Stomach (tissue), 9 donors: ENCODE data around the gene PON1. TPM values are rescaled to one million over a fixed set of nuclear protein-coding genes. Genes with fewer than 3 reads are reported as not detected.

Source experiments
- DNase-seq, 2 donors: peaks; one replicate each; pipeline versions ENCODE4 v3.0.0 to v3.0.0-alpha.2; 2013 to 2019
- H3K27ac ChIP-seq, 5 donors: fragments of 200-600 bp in 4 of 5; sonication (generic) in 4 of 5; one replicate each; pipeline ENCODE4 v1.5.1; 2013 to 2019; ENCODE audit warnings: mild to moderate bottlenecking in 1 of 5, moderate library complexity in 1 of 5
- H3K27me3 ChIP-seq, 3 donors: fragments of 200-600 bp; sonication (generic); one replicate each; pipeline ENCODE4 v1.5.1; 2017 to 2019; ENCODE audit warnings: mixed run types in 1 of 3
- H3K36me3 ChIP-seq, 4 donors: fragments of 200-600 bp; sonication (generic); 1 replicate in 3 of 4; 2 replicates in 1 of 4; pipeline ENCODE4 v1.5.1; 2016 to 2019
- H3K4me1 ChIP-seq, 4 donors: fragments of 200-600 bp; sonication (generic); one replicate each; pipeline ENCODE4 v1.5.1; 2016 to 2019
- H3K4me3 ChIP-seq, 4 donors: fragments of 200-600 bp; sonication (generic) in 3 of 4; one replicate each; pipeline ENCODE4 v1.5.1; 2016 to 2019; ENCODE audit warnings: mild to moderate bottlenecking in 1 of 4
- H3K9me3 ChIP-seq, 4 donors: fragments of 200-600 bp; sonication (generic); one replicate each; pipeline ENCODE4 v1.5.1; 2016 to 2019
- EP300 ChIP-seq: sonication (generic); formaldehyde crosslinking; IDR thresholded peaks from one replicate; pipeline ENCODE4 v1.6.1; 2017; ENCODE audit warnings: antibody characterized with exemption
- POLR2A ChIP-seq, 4 donors: fragments of 450-650 bp; IDR thresholded peaks; one replicate each; pipeline ENCODE4 v1.6.1; 2016; ENCODE audit warnings: antibody characterized with exemption in 4 of 4, control low read depth in 2 of 4, mild to moderate bottlenecking in 1 of 4, moderate library complexity in 1 of 4
- POLR2AphosphoS5 ChIP-seq, 3 donors: sonication (generic); formaldehyde crosslinking; IDR thresholded peaks; one replicate each; pipeline ENCODE4 v1.6.1; 2016; ENCODE audit warnings: antibody characterized with exemption in 3 of 3
- WGBS, 5 donors: extraction: QIAGEN DNeasy Blood & Tissue Kit in 3 of 5; methylation state at CpG; one replicate each; pipeline versions ENCODE4 v1.1.5 to v1.1.7; 2013 to 2018; 5-methylcytosine and 5-hydroxymethylcytosine counted together
- intact Hi-C: fragments of 100-400 bp; cut with DNase I; formaldehyde crosslinking; loops from one replicate; pipeline ENCODE4 v1.15.1; 2023; ENCODE audit warnings: low total_unique reads
- polyA plus RNA-seq, 3 donors: library from polyadenylated mRNA; stranded (reverse); fragments of 200-250 nt; gene quantifications; one replicate each; pipeline ENCODE4 v1.2.3, GENCODE V29; 2013
- total RNA-seq, 5 donors: library from RNA; depleted of rRNA; stranded (reverse); fragments of >200 nt; gene quantifications; one replicate each; pipeline versions ENCODE4 v1.1.0 to v1.2.3, GENCODE V29; 2014 to 2016
- TF ChIP-seq, protein P1 (sequence below), 7 experiments: fragments of 450-650 bp in 4 of 7; fragments of 200-600 bp in 3 of 7; sonication (generic) in 3 of 7; IDR thresholded peaks; one replicate each; pipeline ENCODE4 v1.5.1; 2016 to 2019; ENCODE audit warnings: antibody characterized with exemption in 7 of 7, control low read depth in 2 of 7, mild to moderate bottlenecking in 1 of 7
- donor health status: healthy with polysubstance abuse.
- donor health status: Bipolar disorder and iron deficiency.
- donor health status: healthy.

Gene PON1
- total and polyA plus RNA-seq, 8 donors: 0.30 to 0.55 TPM; not detected in 6

DNA sequence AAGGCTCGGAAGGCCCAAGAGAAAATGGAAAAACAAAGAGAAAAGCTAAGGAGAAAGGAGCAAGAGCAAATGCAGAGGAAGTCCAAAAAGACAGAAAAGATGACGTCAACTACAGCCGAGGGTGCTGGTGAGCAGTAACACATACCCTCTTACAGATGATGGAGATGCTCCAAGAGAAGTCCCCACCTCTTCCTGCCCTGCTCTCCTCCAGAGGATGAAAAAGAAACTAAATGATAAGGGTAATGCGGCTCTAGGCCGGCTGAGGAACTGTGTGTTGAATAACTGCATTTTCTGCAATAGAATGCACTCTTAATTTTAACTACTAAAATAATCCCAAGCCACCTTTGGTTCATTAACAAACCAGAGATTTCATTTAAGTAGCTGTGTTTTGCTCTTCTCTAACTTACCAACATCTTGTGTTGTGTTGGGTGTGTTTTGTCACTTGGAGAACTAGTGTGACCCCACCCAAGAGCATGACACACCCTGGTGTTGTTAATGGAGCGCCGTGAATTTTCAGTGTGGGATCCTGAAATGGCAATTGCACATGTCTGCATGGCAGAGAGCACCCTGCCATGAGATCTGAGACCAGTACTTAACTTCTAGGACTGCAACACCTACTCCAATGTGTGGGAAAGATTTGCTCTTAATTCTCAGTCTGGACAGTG is 34.0 kb downstream of the PON1 start:
- TF ChIP-seq EP300: no peak
- no peak for TF ChIP-seq POLR2A (IDR thresholded peaks at IDR 0.05)
- TF ChIP-seq, protein P1, sequence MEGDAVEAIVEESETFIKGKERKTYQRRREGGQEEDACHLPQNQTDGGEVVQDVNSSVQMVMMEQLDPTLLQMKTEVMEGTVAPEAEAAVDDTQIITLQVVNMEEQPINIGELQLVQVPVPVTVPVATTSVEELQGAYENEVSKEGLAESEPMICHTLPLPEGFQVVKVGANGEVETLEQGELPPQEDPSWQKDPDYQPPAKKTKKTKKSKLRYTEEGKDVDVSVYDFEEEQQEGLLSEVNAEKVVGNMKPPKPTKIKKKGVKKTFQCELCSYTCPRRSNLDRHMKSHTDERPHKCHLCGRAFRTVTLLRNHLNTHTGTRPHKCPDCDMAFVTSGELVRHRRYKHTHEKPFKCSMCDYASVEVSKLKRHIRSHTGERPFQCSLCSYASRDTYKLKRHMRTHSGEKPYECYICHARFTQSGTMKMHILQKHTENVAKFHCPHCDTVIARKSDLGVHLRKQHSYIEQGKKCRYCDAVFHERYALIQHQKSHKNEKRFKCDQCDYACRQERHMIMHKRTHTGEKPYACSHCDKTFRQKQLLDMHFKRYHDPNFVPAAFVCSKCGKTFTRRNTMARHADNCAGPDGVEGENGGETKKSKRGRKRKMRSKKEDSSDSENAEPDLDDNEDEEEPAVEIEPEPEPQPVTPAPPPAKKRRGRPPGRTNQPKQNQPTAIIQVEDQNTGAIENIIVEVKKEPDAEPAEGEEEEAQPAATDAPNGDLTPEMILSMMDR (IDR thresholded peaks at IDR 0.05): no peak
- TF ChIP-seq POLR2AphosphoS5 (IDR thresholded peaks at IDR 0.05): no peak
- Histone ChIP-seq H3K27ac (no peak overlapping the region), H3K9me3 (no peaks in the 10 kb centered on the region), H3K4me3 (no peak overlapping the region), H3K27me3 (no peaks in the 10 kb centered on the region), H3K36me3 (peaks cover 0 to 55% (median 21%) of the 10 kb centered on the region in 4 donors), H3K4me1 (no peaks in the 10 kb centered on the region)
- 91 to 96% (median 94%) methylated on average over 7 of the region's 7 CpGs for WGBS, 5 donors
- intact Hi-C loops: no loop called here
- no peak for DNase-seq

DNA sequence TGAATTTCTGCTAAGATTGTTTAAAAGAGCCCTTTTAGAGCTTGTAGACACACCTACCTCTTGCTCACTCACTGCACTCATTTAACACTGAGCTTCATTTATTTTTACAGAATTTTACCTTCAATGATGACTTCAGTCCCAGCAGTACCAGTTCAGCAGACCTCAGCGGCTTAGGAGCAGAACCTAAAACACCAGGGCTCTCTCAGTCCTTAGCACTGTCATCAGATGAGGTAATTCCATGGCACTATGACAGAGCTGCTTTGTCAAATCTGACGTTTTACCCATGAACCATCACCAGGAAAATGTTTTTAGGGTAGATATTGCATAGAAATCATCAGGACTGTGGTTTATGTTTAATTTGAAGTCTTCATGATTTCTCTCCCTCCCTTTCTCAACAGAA is 38.2 kb downstream of the PON1 start:
- DNase-seq: no peak
- H3K4me3 ChIP-seq: no peak overlapping the region
- no peaks in the 10 kb centered on the region for H3K27me3 ChIP-seq
- intact Hi-C loops: no loop called here
- 59 to 80% (median 73%) methylated on average over 2 of the region's 2 CpGs for WGBS, 5 donors
- peaks cover 0 to 66% (median 20%) of the 10 kb centered on the region in 4 donors for H3K36me3 ChIP-seq
- H3K9me3 ChIP-seq: no peaks in the 10 kb centered on the region
- H3K27ac ChIP-seq: no peak overlapping the region
- no peaks in the 10 kb centered on the region for H3K4me1 ChIP-seq
- no peak for TF ChIP-seq POLR2A (IDR thresholded peaks at IDR 0.05)
- no peak for TF ChIP-seq EP300
- TF ChIP-seq, protein P1 (IDR thresholded peaks at IDR 0.05): no peak
- no peak for TF ChIP-seq POLR2AphosphoS5 (IDR thresholded peaks at IDR 0.05)

DNA sequence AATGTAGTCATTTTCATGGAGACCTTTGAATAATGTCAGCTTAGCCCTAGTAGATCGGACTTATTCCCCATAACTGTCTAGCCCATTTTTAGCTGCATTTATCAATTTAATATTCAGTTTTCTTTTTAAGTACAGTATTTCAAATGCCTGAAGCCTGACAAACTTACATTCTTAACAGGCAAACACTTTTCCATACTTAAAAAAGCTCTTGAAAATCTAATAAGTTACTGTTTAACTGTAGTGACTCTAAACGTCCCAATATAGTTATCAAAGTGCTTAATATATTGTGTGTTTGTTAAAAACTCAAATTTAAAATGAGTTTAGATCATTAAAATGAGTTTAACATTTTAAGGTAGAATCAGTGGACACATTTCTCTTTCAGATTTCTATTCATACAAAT is 44.9 kb downstream of the PON1 start:
- H3K36me3 ChIP-seq: peaks cover 0 to 16% (median 9%) of the 10 kb centered on the region in 4 donors
- WGBS, 5 donors: 63 to 71% (median 67%) methylated on average over 2 of the region's 2 CpGs
- no peaks in the 10 kb centered on the region for H3K4me1 ChIP-seq
- no peak overlapping the region for H3K27ac ChIP-seq
- H3K9me3 ChIP-seq: no peaks in the 10 kb centered on the region
- H3K4me3 ChIP-seq: no peak overlapping the region
- TF ChIP-seq POLR2A (IDR thresholded peaks at IDR 0.05): no peak
- TF ChIP-seq, protein P1 (IDR thresholded peaks at IDR 0.05): no peak
- no peak for TF ChIP-seq EP300
- no peak for TF ChIP-seq POLR2AphosphoS5 (IDR thresholded peaks at IDR 0.05)
- H3K27me3 ChIP-seq: no peaks in the 10 kb centered on the region
- intact Hi-C loops: no loop called here
- no peak for DNase-seq

DNA sequence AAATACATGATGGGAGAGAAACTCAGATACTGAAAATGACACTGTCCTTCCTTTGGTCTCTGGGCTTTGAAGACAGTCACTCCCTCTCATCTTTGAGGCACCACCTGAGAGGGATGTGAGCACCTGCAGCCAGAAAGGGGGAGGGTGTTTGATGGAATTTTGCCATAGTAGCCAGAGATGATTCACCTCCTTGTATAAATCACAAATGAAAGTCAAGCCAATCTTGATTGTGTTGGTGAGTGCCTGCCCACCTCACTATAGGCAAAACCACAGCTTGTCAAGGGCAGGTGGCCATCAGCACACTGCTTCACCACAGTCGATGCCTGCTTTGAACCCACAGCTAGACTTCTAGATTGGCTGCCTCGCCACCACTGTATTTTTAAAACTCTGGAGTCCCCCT is 48.2 kb downstream of the PON1 start:
- no peaks in the 10 kb centered on the region for H3K27me3 ChIP-seq
- peaks cover 0 to 21% (median 16%) of the 10 kb centered on the region in 4 donors for H3K36me3 ChIP-seq
- WGBS, 5 donors: 73 to 95% (median 91%) methylated on average over 2 of the region's 2 CpGs
- TF ChIP-seq EP300 (no peak), POLR2A (IDR thresholded peaks at IDR 0.05) (no peak), POLR2AphosphoS5 (IDR thresholded peaks at IDR 0.05) (no peak)
- TF ChIP-seq, protein P1 (IDR thresholded peaks at IDR 0.05): no peak
- H3K4me1 ChIP-seq: no peaks in the 10 kb centered on the region
- H3K4me3 ChIP-seq: no peak overlapping the region
- intact Hi-C loops: no loop called here
- no peaks in the 10 kb centered on the region for H3K9me3 ChIP-seq
- H3K27ac ChIP-seq: no peak overlapping the region
- DNase-seq: no peak
